ENCODE data around the gene RAP2B. TPM values are rescaled to one million over a fixed set of nuclear protein-coding genes. Genes with fewer than 3 reads are reported as not detected.

RAP2B gene
- total RNA-seq, 1 experiment from 2014 or later: 65.7 TPM

- peaks cover 36% of the 10 kb centered on the region for H3K36me3 Mint-ChIP-seq (ENCODE audit: insufficient read depth, unreplicated experiment)
- DNase-seq: no peak
These were observed 24.4 kb upstream of the RAP2B start for GRCh38 chr3:153137626-153138025.

GRCh38 chr3:153138276-153139210 lies 23.5 kb upstream of the RAP2B start:
- intact Hi-C loops (cut with micrococcal nuclease; ENCODE audit: unreplicated experiment): loop anchor here (1.0 kb wide), 3 partner anchors 42 to 95 kb away; no protein-coding TSS in a partner anchor
- BruUV-seq (replicated peaks): TSS peak; percentile 83
- CTCF ChIA-PET: interaction anchor here (0.5 to 1.6 kb wide), 4 partner anchors 22 to 735 kb away, joined by 3 to 11 read pairs (median 3); no protein-coding TSS in a partner anchor

More at GRCh38 chr3:153137626-153138025, 24.4 kb upstream of the RAP2B start:
- H3K27ac Mint-ChIP-seq (ENCODE audit: unreplicated experiment): peak overlapping the region; percentile 99
- CTCF ChIA-PET: interaction anchor here (0.7 to 1.0 kb wide), 2 partner anchors 11 to 24 kb away, joined by 3 to 4 read pairs; no protein-coding TSS in a partner anchor
- BruUV-seq (replicated peaks): no TSS peak
- TF ChIP-seq CTCF (IDR thresholded peaks at IDR 0.05; ENCODE audit: unreplicated experiment): no peak
- H3K4me3 Mint-ChIP-seq (ENCODE audit: low read depth, unreplicated experiment): no peak overlapping the region
- H3K27me3 Mint-ChIP-seq (ENCODE audit: unreplicated experiment): no peaks in the 10 kb centered on the region
- no peaks in the 10 kb centered on the region for H3K9me3 Mint-ChIP-seq (ENCODE audit: low read depth, unreplicated experiment)
- peaks cover 67% of the 10 kb centered on the region for H3K4me1 Mint-ChIP-seq (ENCODE audit: low read depth, unreplicated experiment)
- intact Hi-C loops (cut with micrococcal nuclease; ENCODE audit: unreplicated experiment): loop anchor here (1.0 kb wide), 3 partner anchors 41 to 94 kb away; no protein-coding TSS in a partner anchor

DNA sequence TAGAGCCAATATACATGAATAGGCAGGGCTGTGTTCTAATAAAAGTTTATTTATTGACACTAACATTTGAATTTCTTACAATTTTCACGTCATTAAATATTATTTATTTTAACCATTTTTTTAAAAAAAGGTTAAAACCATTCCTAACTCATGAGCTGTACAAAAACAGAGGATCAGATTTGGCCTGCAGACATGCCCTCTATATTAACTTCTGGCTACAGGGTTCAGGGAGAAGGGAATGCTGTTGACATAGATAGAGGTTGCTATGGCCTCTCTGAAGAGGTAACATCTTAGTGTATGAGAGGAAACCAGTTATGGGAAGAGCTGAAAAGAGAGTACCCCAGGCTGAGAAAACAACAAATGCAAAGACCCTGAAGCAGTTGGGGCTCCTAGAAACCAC lies 19.1 kb upstream of the RAP2B start:
- H3K4me1 Mint-ChIP-seq (ENCODE audit: low read depth, unreplicated experiment): peaks cover 69% of the 10 kb centered on the region
- no peak for DNase-seq
- H3K27me3 Mint-ChIP-seq (ENCODE audit: unreplicated experiment): no peaks in the 10 kb centered on the region
- CTCF ChIA-PET: interaction anchor here (1.4 to 1.6 kb wide), 2 partner anchors 12 to 18 kb away, joined by 3 to 5 read pairs; no protein-coding TSS in a partner anchor
- H3K27ac Mint-ChIP-seq (ENCODE audit: unreplicated experiment): peak overlapping the region; percentile 5
- peaks cover 31% of the 10 kb centered on the region for H3K36me3 Mint-ChIP-seq (ENCODE audit: insufficient read depth, unreplicated experiment)
- no peaks in the 10 kb centered on the region for H3K9me3 Mint-ChIP-seq (ENCODE audit: low read depth, unreplicated experiment)
- TF ChIP-seq CTCF (IDR thresholded peaks at IDR 0.05; ENCODE audit: unreplicated experiment): no peak
- H3K4me3 Mint-ChIP-seq (ENCODE audit: low read depth, unreplicated experiment): no peak overlapping the region
- intact Hi-C loops (cut with micrococcal nuclease; ENCODE audit: unreplicated experiment): no loop called here
- BruUV-seq (replicated peaks): no TSS peak

More at GRCh38 chr3:153138276-153139210, 23.5 kb upstream of the RAP2B start:
- H3K9me3 Mint-ChIP-seq (ENCODE audit: low read depth, unreplicated experiment): no peaks in the 10 kb centered on the region
- no peaks in the 10 kb centered on the region for H3K27me3 Mint-ChIP-seq (ENCODE audit: unreplicated experiment)
- H3K36me3 Mint-ChIP-seq (ENCODE audit: insufficient read depth, unreplicated experiment): peaks cover 38% of the 10 kb centered on the region
- peak; percentile 92 for DNase-seq
- H3K4me3 Mint-ChIP-seq (ENCODE audit: low read depth, unreplicated experiment): peak overlapping the region; percentile 28
- peak overlapping the region; percentile 99 for H3K27ac Mint-ChIP-seq (ENCODE audit: unreplicated experiment)
- peaks cover 75% of the 10 kb centered on the region for H3K4me1 Mint-ChIP-seq (ENCODE audit: low read depth, unreplicated experiment)
- no peak for TF ChIP-seq CTCF (IDR thresholded peaks at IDR 0.05; ENCODE audit: unreplicated experiment)

GRCh38 chr3:153144071-153144470 lies 18.0 kb upstream of the RAP2B start:
- CTCF ChIA-PET: interaction anchor here (1.4 to 1.5 kb wide), 2 partner anchors 11 to 101 kb away, joined by 3 to 4 read pairs; no protein-coding TSS in a partner anchor
- Mint-ChIP-seq H3K27ac (ENCODE audit: unreplicated experiment) (no peak overlapping the region), H3K4me1 (ENCODE audit: low read depth, unreplicated experiment) (peaks cover 58% of the 10 kb centered on the region), H3K4me3 (ENCODE audit: low read depth, unreplicated experiment) (no peak overlapping the region), H3K36me3 (ENCODE audit: insufficient read depth, unreplicated experiment) (peaks cover 21% of the 10 kb centered on the region), H3K9me3 (ENCODE audit: low read depth, unreplicated experiment) (no peaks in the 10 kb centered on the region), H3K27me3 (ENCODE audit: unreplicated experiment) (no peaks in the 10 kb centered on the region)
- BruUV-seq (replicated peaks): no TSS peak
- no peak for TF ChIP-seq CTCF (IDR thresholded peaks at IDR 0.05; ENCODE audit: unreplicated experiment)
- intact Hi-C loops (cut with micrococcal nuclease; ENCODE audit: unreplicated experiment): no loop called here
- DNase-seq: no peak

All from Calu3 (cell line).